BLaER1 (cell line): Measurements from ENCODE around the gene ZSCAN22.
A peak's percentile ranks its signal among the peaks of the same experiment; 100 is the strongest.

Experiments used
- H3K27ac ChIP-seq: shearing (Covaris generic); formaldehyde crosslinking; 2 replicates; pipeline ENCODE4 v1.8.1; 2022
- H3K27me3 ChIP-seq: shearing (Covaris generic); formaldehyde crosslinking; 2 replicates; pipeline ENCODE4 v1.8.1; 2022
- H3K36me3 ChIP-seq: shearing (Covaris generic); formaldehyde crosslinking; 2 replicates; pipeline ENCODE4 v1.8.1; 2022
- H3K4me1 ChIP-seq: shearing (Covaris generic); formaldehyde crosslinking; 2 replicates; pipeline ENCODE4 v1.8.1; 2022
- H3K4me2 ChIP-seq: shearing (Covaris generic); formaldehyde crosslinking; 2 replicates; pipeline ENCODE4 v1.8.1; 2022
- H3K4me3 ChIP-seq: shearing (Covaris generic); formaldehyde crosslinking; 2 replicates; pipeline ENCODE4 v1.8.1; 2022
- H3K9ac ChIP-seq: shearing (Covaris generic); formaldehyde crosslinking; 2 replicates; pipeline ENCODE4 v1.8.1; 2022
- H3K9me3 ChIP-seq: shearing (Covaris generic); formaldehyde crosslinking; 2 replicates; pipeline ENCODE4 v1.8.1; 2022
- H4K20me1 ChIP-seq: shearing (Covaris generic); formaldehyde crosslinking; 2 replicates; pipeline ENCODE4 v1.8.1; 2022
- Cebpa-rat ChIP-seq: shearing (Covaris generic); IDR thresholded peaks from 2 replicates; pipeline ENCODE4 v1.8.1; 2022

Gene ZSCAN22

DNA sequence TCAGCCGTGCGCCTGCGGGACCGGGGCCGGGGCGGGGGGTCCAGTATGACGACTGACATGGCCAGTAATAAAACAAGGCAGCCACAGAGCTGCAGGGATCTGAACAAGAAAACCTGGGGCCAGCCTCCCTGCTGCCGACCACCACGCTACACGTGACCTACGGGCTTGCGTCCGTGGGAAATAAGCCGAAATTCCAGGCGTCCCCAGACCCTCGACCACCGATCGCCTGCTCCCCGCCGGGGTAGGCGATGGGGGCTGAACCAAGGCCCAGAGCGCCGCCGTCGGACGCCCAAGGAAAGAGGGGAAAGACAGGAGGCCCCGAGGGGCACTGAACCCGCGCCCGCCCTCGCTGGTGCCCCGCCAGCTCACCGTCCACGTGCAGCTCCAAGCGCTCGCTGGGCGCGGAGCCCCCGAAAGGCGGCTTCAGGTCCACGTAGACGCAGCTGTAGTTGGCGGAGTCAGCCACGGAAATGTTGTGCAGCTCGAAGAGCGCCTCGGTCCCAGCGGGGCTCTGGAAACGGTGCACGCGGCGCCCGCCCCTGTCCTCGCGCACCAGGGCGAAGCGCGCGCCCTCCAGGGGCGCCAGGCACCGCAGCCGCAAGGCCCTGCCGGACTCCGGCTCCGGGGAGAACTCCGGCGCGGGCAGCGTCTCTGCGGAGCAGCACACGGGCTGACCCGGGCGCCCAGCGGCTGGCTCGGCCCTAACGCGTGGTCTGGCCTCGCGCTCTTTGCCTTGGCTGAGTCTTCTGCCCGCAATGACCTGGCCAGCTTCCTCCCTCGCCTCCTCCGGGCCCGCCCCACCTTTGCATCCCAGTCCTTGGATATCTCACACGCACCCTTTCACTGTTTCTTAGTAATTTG, 23.4 kb downstream of the ZSCAN22 start:
- Histone ChIP-seq H3K9ac (peak overlapping the region; percentile 72), H3K27ac (peak overlapping the region; percentile 98), H3K4me2 (peak overlapping the region; percentile 83), H3K4me1 (peaks cover 60% of the 10 kb centered on the region), H3K27me3 (peaks cover 3% of the 10 kb centered on the region; the same call in 1 of the 2 replicates), H3K4me3 (peak overlapping the region; percentile 73), H4K20me1 (peaks cover 42% of the 10 kb centered on the region), H3K36me3 (peaks cover 39% of the 10 kb centered on the region), H3K9me3 (no peaks in the 10 kb centered on the region)
- TF ChIP-seq Cebpa-rat: no peak

- no peak for TF ChIP-seq Cebpa-rat
- Histone ChIP-seq H3K4me2 (peak overlapping the region; percentile 83), H4K20me1 (peaks cover 50% of the 10 kb centered on the region), H3K4me3 (peak overlapping the region; percentile 73), H3K36me3 (peaks cover 34% of the 10 kb centered on the region), H3K4me1 (peaks cover 58% of the 10 kb centered on the region), H3K9ac (peak overlapping the region; percentile 72; the same call in 1 of the 2 replicates), H3K9me3 (no peaks in the 10 kb centered on the region), H3K27me3 (peaks cover 11% of the 10 kb centered on the region), H3K27ac (peak overlapping the region; percentile 98)
Observed at GRCh38 chr19:58350871-58351557, 24.2 kb downstream of the ZSCAN22 start.

GRCh38 chr19:58351558-58351878, 24.7 kb downstream of the ZSCAN22 start:
- peak overlapping the region; percentile 83; the same call in 1 of the 2 replicates for H3K4me2 ChIP-seq
- H3K9ac ChIP-seq: no peak overlapping the region
- H3K36me3 ChIP-seq: peaks cover 32% of the 10 kb centered on the region
- TF ChIP-seq Cebpa-rat: no peak
- peaks cover 16% of the 10 kb centered on the region for H3K27me3 ChIP-seq
- H3K9me3 ChIP-seq: no peaks in the 10 kb centered on the region
- H4K20me1 ChIP-seq: peaks cover 51% of the 10 kb centered on the region
- H3K4me1 ChIP-seq: peaks cover 58% of the 10 kb centered on the region
- H3K4me3 ChIP-seq: no peak overlapping the region
- no peak overlapping the region for H3K27ac ChIP-seq

- peaks cover 62% of the 10 kb centered on the region for H3K4me1 ChIP-seq
- no peak for TF ChIP-seq Cebpa-rat
- H3K27me3 ChIP-seq: peaks cover 22% of the 10 kb centered on the region
- no peak overlapping the region for H3K4me2 ChIP-seq
- H3K27ac ChIP-seq: no peak overlapping the region
- peaks cover 51% of the 10 kb centered on the region for H4K20me1 ChIP-seq
- H3K36me3 ChIP-seq: peaks cover 32% of the 10 kb centered on the region
- no peak overlapping the region for H3K9ac ChIP-seq
- H3K4me3 ChIP-seq: no peak overlapping the region
- no peaks in the 10 kb centered on the region for H3K9me3 ChIP-seq
Observed at GRCh38 chr19:58351990-58352755, 25.4 kb downstream of the ZSCAN22 start.

- no peak within 1 kb of the TSS for H3K4me3 ChIP-seq
- no peak within 1 kb of the TSS for H3K9ac ChIP-seq
- peaks cover 31% of the 10 kb centered on the region for H3K27me3 ChIP-seq
- H4K20me1 ChIP-seq: peaks cover 51% of the 10 kb centered on the region
- no peak within 1 kb of the TSS for H3K4me2 ChIP-seq
- no peaks in the 10 kb centered on the region for H3K9me3 ChIP-seq
- no peak within 1 kb of the TSS for H3K27ac ChIP-seq
- peaks cover 70% of the 10 kb centered on the region for H3K4me1 ChIP-seq
- H3K36me3 ChIP-seq: peaks cover 32% of the 10 kb centered on the region
- TF ChIP-seq Cebpa-rat: no peak
Observed at GRCh38 chr19:58352760-58353671, 26.2 kb downstream of the ZSCAN22 start, which contains the start of gene A1BG. Gene A1BG, minus strand, starts transcription at chr19:58353492. Its CDS starts 55 bp downstream, at chr19:58353437.

DNA sequence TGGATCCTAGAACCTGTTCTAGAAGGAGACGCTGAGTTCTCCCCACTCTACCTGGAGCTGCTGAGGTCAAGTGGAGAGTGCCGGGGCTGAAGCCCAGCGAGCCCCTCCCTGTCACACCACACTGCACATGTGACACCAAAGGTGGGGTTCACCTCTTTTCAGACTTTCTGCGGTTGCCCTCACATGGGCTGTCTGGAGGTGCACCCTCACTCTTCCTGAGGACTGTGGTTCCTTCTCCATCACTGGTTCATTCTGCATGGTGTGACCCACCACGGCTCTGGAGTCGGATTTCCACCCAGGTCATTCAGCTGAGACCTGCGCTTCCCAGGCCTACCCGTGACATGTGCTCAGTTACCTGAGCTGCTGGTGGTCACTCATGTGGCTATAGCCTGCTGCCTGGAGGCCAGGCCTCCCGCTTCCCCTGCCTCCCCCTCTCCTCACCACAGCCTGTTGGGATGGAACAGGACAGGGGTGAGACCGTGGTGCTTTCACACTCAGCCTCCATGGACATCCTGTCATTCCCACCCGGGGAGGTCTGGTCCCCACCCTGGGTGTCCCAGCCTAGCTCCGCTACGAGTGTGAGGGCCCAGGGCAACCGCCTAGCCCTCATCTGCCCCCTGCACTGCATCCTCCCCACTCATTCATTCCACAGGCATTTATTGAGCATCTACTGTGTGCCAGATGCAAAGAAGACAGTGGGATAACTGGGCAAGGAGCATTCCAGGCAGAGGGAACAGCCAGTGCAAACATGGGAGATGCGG, 27.1 kb downstream of the ZSCAN22 start:
- H3K4me3 ChIP-seq: no peak overlapping the region
- H4K20me1 ChIP-seq: peaks cover 51% of the 10 kb centered on the region
- H3K9me3 ChIP-seq: no peaks in the 10 kb centered on the region
- H3K4me2 ChIP-seq: no peak overlapping the region
- H3K27me3 ChIP-seq: peaks cover 33% of the 10 kb centered on the region
- no peak overlapping the region for H3K9ac ChIP-seq
- peaks cover 70% of the 10 kb centered on the region for H3K4me1 ChIP-seq
- no peak overlapping the region for H3K27ac ChIP-seq
- TF ChIP-seq Cebpa-rat: no peak
- H3K36me3 ChIP-seq: peaks cover 32% of the 10 kb centered on the region

GRCh38 chr19:58354478-58355030, 27.8 kb downstream of the ZSCAN22 start:
- H3K4me3 ChIP-seq: no peak overlapping the region
- no peaks in the 10 kb centered on the region for H3K9me3 ChIP-seq
- peaks cover 51% of the 10 kb centered on the region for H4K20me1 ChIP-seq
- H3K27ac ChIP-seq: no peak overlapping the region
- TF ChIP-seq Cebpa-rat: no peak
- H3K4me1 ChIP-seq: peaks cover 69% of the 10 kb centered on the region
- peaks cover 33% of the 10 kb centered on the region for H3K27me3 ChIP-seq
- peaks cover 32% of the 10 kb centered on the region for H3K36me3 ChIP-seq
- no peak overlapping the region for H3K9ac ChIP-seq
- H3K4me2 ChIP-seq: no peak overlapping the region

DNA sequence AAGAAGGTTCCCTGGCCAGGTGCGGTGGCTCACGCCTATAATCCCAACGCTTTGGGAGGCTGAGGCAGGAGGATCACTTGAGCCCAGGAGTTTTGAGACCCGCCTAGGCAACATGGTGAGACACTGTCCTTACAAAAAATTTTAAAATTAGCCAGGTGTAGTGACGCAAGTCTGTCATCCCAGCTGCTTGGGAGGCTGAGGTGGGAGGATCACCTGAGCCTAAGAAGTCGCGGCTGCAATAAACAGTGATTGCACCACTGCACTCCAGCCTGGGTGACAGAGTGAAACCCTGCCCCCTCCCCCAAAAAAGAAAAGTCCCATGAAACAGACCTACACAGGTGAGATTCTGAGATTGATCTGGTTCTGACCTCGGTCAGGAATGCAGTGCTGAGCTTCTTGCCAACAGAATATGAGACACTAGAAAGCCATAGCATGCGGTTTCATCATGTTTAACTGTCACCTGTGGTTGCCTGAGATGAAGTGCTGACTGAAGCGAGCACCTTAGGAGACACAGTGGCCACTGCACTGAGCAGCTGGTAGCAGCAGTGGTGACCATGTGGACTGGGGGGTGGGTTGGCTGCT, 28.5 kb downstream of the ZSCAN22 start:
- Histone ChIP-seq H3K9me3 (no peaks in the 10 kb centered on the region), H3K27ac (no peak overlapping the region), H3K27me3 (peaks cover 33% of the 10 kb centered on the region), H4K20me1 (peaks cover 51% of the 10 kb centered on the region), H3K36me3 (peaks cover 32% of the 10 kb centered on the region), H3K4me1 (peaks cover 67% of the 10 kb centered on the region), H3K4me2 (peak overlapping the region; percentile 84), H3K9ac (no peak overlapping the region), H3K4me3 (no peak overlapping the region)
- TF ChIP-seq Cebpa-rat: no peak
